Endodermal cell (in vitro differentiated cells): ENCODE measurements around the gene VMP1. TPM values are rescaled to one million over a fixed set of nuclear protein-coding genes. Genes with fewer than 3 reads are reported as not detected.

ENCODE experiments used
- DNase-seq: peaks from one replicate; pipeline ENCODE4 v3.0.0-alpha.2; 2017
- H3K27ac ChIP-seq: 2 replicates; pipeline ENCODE4 v1.5.1; 2013; ENCODE audit warnings: mild to moderate bottlenecking, low read depth, low read length, moderate library complexity
- H3K27me3 ChIP-seq: 2 replicates; pipeline ENCODE4 v1.6.1; 2013; ENCODE audit warnings: mild to moderate bottlenecking, low read length, moderate library complexity; ENCODE audit not compliant: insufficient read depth, control insufficient read depth, poor library complexity, severe bottlenecking
- H3K36me3 ChIP-seq: 2 replicates; pipeline ENCODE4 v1.7.0; 2013; ENCODE audit warnings: mild to moderate bottlenecking, low read length, moderate library complexity; ENCODE audit not compliant: control insufficient read depth, insufficient read depth
- H3K4me1 ChIP-seq: one replicate; pipeline ENCODE4 v1.7.0; 2013; ENCODE audit warnings: low read length; ENCODE audit not compliant: control insufficient read depth, insufficient read depth
- H3K4me3 ChIP-seq: 2 replicates; pipeline ENCODE4 v1.5.1; 2013; ENCODE audit warnings: mild to moderate bottlenecking, low read length, moderate library complexity
- H3K9ac ChIP-seq: 2 replicates; pipeline ENCODE4 v1.6.1; 2013; ENCODE audit warnings: mild to moderate bottlenecking, low read length, moderate library complexity; ENCODE audit not compliant: poor library complexity, severe bottlenecking; ENCODE audit errors: extremely low read depth
- H3K9me3 ChIP-seq: 2 replicates; pipeline ENCODE4 v1.6.1; 2013; ENCODE audit warnings: mild to moderate bottlenecking, low read length, moderate library complexity; ENCODE audit not compliant: control insufficient read depth
- H3K27ac Mint-ChIP-seq: 2 replicates; pipeline ENCODE4 v1.8.0; 2020; ENCODE audit warnings: mixed read lengths
- H3K27me3 Mint-ChIP-seq: 2 replicates; pipeline ENCODE4 v1.8.0; 2021; ENCODE audit warnings: mild to moderate bottlenecking, mixed read lengths; ENCODE audit not compliant: insufficient read depth
- H3K36me3 Mint-ChIP-seq: 2 replicates; pipeline ENCODE4 v1.8.0; 2020; ENCODE audit warnings: low read depth, mixed read lengths
- H3K4me1 Mint-ChIP-seq: 2 replicates; pipeline ENCODE4 v1.8.0; 2020; ENCODE audit warnings: mixed read lengths
- H3K4me3 Mint-ChIP-seq: 2 replicates; pipeline ENCODE4 v1.8.0; 2020; ENCODE audit warnings: mild to moderate bottlenecking, moderate library complexity, mixed read lengths
- H3K9me3 Mint-ChIP-seq: 2 replicates; pipeline ENCODE4 v1.8.0; 2020; ENCODE audit warnings: mild to moderate bottlenecking, mixed read lengths
- WGBS, 2 experiments: methylation state at CpG; one replicate each; pipeline versions ENCODE4 v1.1.5 to v1.1.7; 2013; ENCODE audit warnings: missing lambda C conversion rate in 2 of 2, mixed read lengths in 1 of 2; ENCODE audit not compliant: insufficient coverage in 1 of 2, insufficient read length in 1 of 2; 5-methylcytosine and 5-hydroxymethylcytosine counted together
- total RNA-seq, 2 donors: library from RNA; stranded (reverse); fragmentation: NEBNext Ultra II Directional in 1 of 2; extraction: Animal tissue kit (Norgen Biotek cat#: 25700) in 1 of 2; gene quantifications; 2 replicates in 1 of 2; 3 replicates in 1 of 2; pipeline ENCODE4 v1.2.1, GENCODE V29; 2021
- TF ChIP-seq, protein P1 (sequence below): fragments of 200-600 bp; sonication (generic); conservative IDR thresholded peaks from 2 replicates; pipeline ENCODE4 v1.5.0; 2021; ENCODE audit warnings: antibody characterized with exemption, mild to moderate bottlenecking

The VMP1 gene
- total RNA-seq, 2 donors from 2014 or later, result 67.9 to 69.9 TPM

GRCh38 chr17:59814685-59815084, 107.2 kb downstream of the VMP1 start:
- TF ChIP-seq, protein P1, sequence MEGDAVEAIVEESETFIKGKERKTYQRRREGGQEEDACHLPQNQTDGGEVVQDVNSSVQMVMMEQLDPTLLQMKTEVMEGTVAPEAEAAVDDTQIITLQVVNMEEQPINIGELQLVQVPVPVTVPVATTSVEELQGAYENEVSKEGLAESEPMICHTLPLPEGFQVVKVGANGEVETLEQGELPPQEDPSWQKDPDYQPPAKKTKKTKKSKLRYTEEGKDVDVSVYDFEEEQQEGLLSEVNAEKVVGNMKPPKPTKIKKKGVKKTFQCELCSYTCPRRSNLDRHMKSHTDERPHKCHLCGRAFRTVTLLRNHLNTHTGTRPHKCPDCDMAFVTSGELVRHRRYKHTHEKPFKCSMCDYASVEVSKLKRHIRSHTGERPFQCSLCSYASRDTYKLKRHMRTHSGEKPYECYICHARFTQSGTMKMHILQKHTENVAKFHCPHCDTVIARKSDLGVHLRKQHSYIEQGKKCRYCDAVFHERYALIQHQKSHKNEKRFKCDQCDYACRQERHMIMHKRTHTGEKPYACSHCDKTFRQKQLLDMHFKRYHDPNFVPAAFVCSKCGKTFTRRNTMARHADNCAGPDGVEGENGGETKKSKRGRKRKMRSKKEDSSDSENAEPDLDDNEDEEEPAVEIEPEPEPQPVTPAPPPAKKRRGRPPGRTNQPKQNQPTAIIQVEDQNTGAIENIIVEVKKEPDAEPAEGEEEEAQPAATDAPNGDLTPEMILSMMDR, result no peak
- Histone ChIP-seq H3K36me3 (peaks cover 32% of the 10 kb centered on the region), H3K9ac (no peak overlapping the region), H3K9me3 (no peaks in the 10 kb centered on the region), H3K27me3 (no peaks in the 10 kb centered on the region), H3K4me3 (no peak overlapping the region), H3K27ac (no peak overlapping the region), H3K4me1 (no peaks in the 10 kb centered on the region)
- 93 to 100% methylated on average over 3 of the region's 3 CpGs for WGBS, 2 experiments
- peaks cover 28% of the 10 kb centered on the region for H3K36me3 Mint-ChIP-seq
- DNase-seq, result no peak
- peak overlapping the region; percentile 23 for H3K27ac Mint-ChIP-seq
- no peaks in the 10 kb centered on the region for H3K4me1 Mint-ChIP-seq
- no peak overlapping the region for H3K4me3 Mint-ChIP-seq
- H3K27me3 Mint-ChIP-seq, result no peaks in the 10 kb centered on the region
- H3K9me3 Mint-ChIP-seq, result no peaks in the 10 kb centered on the region

DNA sequence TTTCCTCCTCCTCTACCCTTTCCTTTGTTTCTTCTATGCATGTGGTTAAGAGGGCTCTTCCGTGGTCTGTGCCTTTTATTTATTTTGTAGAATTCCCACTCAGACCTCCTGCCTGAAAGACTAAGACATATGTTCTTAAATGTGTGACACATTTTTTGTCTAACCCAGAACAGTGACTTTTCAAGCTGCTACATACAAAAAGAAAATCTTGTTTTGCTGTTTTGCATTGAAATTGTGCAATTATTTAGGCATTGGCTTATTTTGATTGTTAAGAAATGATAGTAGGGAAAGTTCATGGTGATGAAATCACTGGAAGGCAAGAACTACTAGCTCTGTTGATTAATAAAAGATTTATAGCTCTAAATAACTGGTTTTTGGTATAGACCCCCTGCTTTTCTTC, 108.5 kb downstream of the VMP1 start:
- no peaks in the 10 kb centered on the region for H3K27me3 Mint-ChIP-seq
- no peaks in the 10 kb centered on the region for H3K4me1 ChIP-seq
- peaks cover 27% of the 10 kb centered on the region for H3K36me3 ChIP-seq
- TF ChIP-seq, protein P1, result no peak
- no peaks in the 10 kb centered on the region for H3K9me3 ChIP-seq
- H3K4me3 ChIP-seq, result no peak overlapping the region
- no peak overlapping the region for H3K27ac ChIP-seq
- no peak overlapping the region for H3K27ac Mint-ChIP-seq
- H3K4me3 Mint-ChIP-seq, result no peak overlapping the region
- 78% methylated on average over 1 of the region's 1 CpG; no CpG with 5 or more reads in 1 of the 2 experiments for WGBS, 2 experiments
- peaks cover 31% of the 10 kb centered on the region for H3K36me3 Mint-ChIP-seq
- H3K9ac ChIP-seq, result no peak overlapping the region
- H3K4me1 Mint-ChIP-seq, result no peaks in the 10 kb centered on the region
- no peaks in the 10 kb centered on the region for H3K27me3 ChIP-seq
- no peak for DNase-seq
- no peaks in the 10 kb centered on the region for H3K9me3 Mint-ChIP-seq

GRCh38 chr17:59825533-59826322, 118.3 kb downstream of the VMP1 start:
- Histone ChIP-seq H3K36me3 (peaks cover 3% of the 10 kb centered on the region), H3K9ac (no peak overlapping the region), H3K27me3 (no peaks in the 10 kb centered on the region), H3K27ac (no peak overlapping the region), H3K9me3 (no peaks in the 10 kb centered on the region), H3K4me1 (peaks cover 6% of the 10 kb centered on the region), H3K4me3 (no peak overlapping the region)
- H3K27me3 Mint-ChIP-seq, result no peaks in the 10 kb centered on the region
- no peak for DNase-seq
- H3K4me1 Mint-ChIP-seq, result peaks cover 30% of the 10 kb centered on the region
- WGBS, 2 experiments, result 99 to 100% methylated on average over 2 to 4 of the region's 5 CpGs
- H3K9me3 Mint-ChIP-seq, result no peaks in the 10 kb centered on the region
- no peak overlapping the region for H3K4me3 Mint-ChIP-seq
- H3K27ac Mint-ChIP-seq, result no peak overlapping the region
- H3K36me3 Mint-ChIP-seq, result peaks cover 16% of the 10 kb centered on the region
- TF ChIP-seq, protein P1, result no peak
